HK-2 (cell line): ENCODE data around the gene GALNT18.

Experiments
- DNase-seq: peaks from one replicate; pipeline ENCODE4 v3.0.0-alpha.2; 2018; ENCODE audit not compliant: unreplicated experiment

The GALNT18 gene

DNA sequence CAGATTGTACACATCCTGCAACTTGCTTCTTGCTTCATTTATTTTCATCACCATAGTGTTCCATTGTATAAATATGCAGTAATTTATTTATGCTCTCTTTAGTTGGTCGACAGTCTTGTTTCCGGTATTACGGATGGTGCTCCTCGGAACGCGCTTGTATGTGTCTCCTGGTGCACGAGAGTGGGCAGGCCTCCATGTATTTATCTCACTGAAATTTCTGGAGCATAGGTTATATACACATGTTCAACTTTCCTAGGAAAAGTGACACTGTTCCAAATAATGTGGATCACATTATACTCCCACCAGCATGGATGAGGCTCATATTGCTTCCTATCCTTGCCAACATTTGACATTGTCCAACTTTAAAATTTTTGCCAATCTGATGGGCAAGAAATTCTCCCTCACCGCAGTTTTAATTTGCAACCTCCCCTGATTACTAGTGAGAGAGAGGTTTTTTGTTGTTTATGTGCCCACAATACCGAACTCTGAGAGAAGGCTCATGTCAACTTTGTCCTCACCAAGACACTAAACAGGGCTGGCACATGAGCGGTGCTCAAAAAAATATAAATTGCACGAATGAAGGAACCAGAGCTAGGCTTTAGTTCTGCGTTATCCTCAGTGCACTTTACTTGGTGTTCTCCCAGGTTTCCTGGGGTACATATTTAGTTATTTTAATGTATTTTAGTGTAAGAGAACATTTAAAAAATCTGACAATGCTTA, 272.5 kb downstream of the GALNT18 start:
- DNase-seq: no peak

DNA sequence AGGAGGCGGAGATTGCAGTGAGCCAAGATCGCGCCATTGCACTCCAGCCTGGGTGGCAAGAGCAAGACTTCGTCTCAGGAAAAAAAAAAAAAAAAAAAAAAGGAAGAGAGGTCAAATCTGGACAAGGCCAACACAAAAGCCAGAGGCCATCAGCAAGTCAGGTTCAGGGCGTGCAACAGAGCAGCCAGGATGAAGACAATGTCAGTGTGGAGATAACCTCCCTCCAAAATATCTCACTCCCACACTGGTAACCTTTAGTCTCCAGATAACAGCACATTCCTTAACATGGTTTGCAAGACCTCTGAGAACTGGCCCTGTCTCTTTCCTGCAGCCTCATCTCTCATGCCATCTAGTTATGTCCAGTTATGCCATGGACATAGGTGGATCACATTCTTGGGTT, 273.5 kb downstream of the GALNT18 start:
- no peak for DNase-seq

DNA sequence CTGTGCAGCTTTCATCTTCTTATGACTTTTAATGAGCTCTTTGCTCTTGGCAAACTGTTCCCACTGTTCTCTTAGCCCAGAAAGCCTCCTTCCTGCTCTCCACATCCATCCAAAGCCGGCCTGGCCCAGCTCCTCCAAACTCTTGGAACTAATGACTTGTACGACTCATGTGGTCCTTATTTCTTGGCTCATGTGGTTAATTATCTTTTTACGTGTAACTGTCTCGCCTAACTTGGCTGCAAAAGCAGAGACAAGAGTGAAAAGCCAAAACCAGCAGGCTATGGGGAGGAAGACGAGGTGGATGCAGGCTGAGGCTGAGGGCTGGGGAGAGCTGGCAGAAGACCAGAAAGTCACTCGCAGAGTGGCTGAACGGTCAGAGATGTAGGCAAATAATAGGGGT, 274.2 kb downstream of the GALNT18 start:
- DNase-seq: no peak

DNA sequence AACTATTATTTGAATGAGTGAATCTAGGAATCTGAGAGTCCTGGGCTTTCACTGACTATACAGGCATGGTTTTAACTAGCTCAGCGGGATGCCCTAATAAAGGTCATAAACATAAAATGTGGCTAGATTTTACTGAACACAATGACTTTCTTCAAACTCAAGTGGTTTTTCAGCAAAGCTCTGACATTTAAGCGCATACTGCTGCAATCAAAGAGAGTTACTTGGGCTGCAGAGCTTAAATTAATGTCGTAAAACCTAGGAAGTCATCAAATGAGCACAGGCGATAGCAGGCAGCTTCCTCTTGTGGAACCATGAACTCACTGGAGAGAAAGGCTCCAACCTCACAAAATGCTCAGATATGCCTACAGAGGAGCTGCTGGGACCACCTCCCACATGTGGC, 275.5 kb downstream of the GALNT18 start:
- DNase-seq: no peak

DNA sequence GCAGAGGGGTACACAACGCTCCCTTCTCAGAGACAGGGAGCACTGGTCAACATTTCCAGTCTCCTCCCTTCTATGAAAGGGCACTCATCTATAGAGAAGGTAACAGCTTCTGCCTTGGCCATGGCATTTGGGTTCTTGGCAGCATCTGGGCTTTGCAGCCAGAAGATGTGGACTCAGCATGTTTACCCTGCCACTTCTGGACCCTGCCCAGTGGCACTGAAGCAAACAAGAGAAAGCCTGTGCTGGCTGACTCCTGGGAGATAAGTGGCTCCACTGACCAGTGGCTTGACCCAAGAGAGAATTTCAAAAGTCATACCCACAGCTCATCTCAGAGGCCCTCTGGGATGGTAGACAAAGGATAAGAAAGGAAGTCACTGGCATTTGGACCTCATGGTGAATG, 276.7 kb downstream of the GALNT18 start:
- no peak for DNase-seq

DNA sequence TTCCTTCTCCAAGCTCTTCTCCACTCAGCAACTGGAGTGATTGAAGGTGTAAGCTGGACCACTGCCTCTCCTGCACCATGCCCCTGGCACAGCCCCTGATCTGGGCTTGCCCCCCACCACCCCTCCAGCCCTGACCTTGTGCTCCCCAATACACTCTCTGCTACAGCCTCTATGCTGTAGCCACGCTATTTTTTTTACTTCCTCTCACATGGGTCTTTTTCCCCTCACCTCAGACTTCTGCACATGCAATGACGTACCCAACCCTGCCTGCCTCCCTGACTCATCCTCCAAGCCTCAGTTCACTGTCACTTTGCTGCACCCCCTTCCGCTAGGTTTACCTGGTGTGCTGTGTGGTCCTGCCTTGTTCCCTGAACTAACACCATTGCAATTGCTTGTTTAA, 277.8 kb downstream of the GALNT18 start:
- no peak for DNase-seq

DNA sequence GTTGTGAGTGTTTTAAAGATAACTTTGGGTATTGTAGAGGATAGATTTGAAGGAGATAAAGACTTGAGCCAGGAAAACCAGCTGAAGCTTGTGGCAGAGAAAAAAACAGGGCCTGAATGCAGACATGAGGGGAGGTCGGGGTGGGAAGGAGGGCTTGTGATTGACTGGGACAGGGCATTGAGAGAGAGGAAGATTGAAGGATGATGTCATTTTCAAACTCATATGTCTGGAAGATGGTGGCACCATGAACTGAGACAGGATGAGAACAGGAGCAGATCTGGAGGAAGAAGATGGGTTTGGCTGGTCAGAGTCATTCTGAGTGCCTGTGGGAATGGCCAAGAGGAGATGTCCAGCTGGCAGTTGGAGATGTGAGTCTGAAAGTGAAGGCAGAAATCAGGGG, 283.5 kb downstream of the GALNT18 start:
- no peak for DNase-seq

DNA sequence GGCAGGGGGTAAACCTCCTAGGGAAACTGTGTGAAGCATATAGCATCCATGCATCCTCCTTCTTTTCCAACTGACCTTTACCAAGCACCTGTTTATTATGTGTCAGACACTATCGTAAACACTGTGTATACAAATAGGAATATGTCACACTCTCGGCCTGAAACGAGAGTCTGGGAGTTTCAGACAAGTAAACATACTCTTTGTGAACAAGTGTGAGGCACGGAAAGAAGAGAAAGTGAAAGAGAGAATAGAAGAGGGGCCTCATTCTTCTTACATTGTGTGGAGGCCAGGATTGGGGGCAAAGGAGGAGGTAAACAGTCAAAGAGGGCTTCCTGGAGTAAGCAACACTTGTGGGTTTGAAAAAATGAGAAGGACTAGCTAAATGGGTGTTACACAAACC, 285.1 kb downstream of the GALNT18 start:
- no peak for DNase-seq

DNA sequence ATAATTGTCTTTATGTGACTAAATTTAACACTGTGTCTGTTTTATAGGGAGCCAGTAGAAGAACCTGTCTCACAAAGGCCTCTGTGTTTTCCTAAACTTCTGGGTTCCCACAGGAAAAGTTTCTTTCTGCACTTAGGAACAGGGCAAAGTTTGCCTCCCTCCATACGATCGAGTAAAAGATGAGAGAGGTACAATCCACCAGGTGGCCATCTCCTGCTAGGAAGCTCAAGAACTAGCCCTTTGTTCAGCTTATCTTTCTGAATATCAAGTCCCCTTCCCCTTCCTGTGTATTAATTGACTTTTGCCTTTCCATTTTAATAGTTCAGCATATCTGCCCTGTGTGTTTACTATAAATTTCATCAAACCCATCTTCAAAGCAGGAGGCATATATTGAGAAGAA, 286.8 kb downstream of the GALNT18 start:
- no peak for DNase-seq

DNA sequence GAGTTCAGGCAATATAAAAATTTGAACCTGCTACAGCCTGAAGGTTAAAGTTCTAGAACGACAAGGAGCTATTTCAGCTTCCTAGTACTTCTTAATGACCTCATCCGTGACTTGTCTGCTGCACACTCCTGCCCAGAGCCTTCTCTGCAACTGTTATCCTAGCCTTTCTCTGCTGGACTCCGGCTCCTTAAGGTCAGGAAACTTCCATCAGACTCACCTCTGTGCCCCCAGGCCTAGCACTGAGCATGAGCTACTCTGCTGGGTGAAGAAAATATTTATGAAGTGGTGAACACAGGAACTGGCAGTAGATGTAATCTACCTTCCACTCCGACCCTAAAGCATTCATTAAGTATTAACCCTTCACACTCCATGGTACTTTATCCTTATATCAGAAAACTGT, 287.2 kb downstream of the GALNT18 start:
- no peak for DNase-seq

DNA sequence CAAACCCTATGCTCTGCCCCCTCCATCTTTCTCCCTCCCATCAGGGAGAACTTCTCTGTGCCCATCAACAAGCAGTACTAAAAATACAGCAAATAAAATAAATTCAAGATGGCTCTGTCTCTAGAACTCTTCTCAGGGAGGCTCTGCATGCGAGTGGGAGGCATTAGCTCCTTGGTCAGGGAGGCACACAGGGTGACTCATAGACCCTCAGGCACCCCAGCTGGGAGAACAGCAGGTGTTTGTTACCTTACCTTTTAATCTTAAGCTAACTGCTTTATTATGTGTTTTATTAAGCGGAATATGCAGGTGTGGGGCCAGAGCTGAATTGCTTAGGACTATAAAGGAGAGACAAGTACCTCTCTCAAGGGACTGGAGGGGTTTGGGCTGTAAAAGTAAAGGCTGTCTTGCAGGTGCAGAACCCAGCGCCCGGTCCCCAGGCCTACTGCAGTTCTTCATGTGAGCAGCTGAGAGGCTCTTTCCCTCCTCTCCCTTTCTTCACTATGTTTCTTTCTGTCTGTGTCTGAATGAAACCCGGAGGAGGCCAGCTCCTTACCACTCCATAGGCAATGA, 289.6 kb downstream of the GALNT18 start:
- DNase-seq: no peak

DNA sequence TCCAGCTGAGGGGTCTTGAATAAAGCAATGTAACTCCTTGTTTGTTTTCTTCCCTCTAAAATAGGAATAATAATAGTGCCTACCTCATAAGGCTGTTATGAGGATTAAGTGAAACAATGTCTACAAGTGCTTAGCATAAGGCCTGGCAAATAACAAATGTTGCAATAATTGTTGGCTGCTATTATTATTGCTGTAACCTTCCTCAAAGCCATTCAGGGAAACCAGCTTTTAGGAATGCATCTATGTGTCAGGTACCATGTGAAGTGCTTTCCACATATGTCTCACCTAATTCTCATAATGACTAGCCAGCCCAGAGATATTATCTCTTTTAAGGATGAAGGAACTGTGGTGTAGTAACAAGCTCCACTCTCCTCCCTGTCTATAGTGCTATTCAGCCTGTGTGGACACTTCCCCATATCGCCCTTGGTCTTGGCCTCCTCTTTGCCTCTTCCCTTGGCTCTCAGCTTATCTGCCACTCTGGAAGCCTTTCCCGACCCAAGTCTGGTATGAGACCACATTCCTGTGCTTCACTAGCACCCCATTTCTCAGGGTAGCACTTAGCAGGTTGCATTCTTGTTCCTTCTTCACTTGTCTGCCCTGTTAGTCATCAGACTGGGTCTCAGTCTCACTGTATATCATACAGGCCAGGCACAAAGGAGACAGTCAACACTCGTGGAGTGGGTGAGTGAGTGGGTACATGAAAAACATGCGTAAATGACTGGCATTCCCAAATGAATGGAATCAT, 292.6 kb downstream of the GALNT18 start:
- no peak for DNase-seq

DNA sequence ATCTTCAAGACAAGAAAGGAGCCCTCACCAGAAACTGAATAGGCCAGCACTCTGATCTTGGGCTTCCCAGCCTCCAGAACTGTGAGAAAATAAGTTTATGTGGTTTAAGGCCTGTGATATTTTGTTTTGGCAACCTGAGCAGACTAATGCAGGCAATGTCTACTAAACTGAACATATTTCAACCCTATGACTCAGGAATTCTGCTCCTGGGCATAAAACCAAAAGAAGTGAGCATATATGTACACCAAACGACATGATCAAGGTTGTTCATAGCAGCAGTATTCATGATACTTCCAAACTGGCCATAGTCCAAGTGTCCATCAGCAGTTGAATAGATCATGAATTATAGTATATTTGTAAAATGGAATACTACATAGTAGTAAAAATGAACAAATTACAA, 297.7 kb downstream of the GALNT18 start:
- no peak for DNase-seq

DNA sequence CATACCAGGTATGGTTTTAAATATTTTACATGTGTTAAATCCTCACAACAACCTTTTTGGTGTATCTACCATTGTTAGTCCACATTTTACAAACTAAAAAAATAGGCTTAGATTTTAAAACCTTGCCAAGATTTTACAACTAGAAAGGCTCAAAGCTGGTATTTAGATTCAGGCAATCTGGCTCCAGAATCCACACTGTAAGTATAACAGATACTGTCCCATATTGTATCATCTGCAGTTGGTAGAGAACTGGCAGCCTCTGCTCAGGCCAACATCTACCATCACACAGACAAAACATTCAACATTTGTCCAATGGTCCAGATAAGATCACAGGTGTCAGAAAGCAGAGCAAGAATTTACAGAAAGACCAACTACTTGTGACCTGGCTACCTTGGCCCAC, 299.7 kb downstream of the GALNT18 start:
- no peak for DNase-seq

DNA sequence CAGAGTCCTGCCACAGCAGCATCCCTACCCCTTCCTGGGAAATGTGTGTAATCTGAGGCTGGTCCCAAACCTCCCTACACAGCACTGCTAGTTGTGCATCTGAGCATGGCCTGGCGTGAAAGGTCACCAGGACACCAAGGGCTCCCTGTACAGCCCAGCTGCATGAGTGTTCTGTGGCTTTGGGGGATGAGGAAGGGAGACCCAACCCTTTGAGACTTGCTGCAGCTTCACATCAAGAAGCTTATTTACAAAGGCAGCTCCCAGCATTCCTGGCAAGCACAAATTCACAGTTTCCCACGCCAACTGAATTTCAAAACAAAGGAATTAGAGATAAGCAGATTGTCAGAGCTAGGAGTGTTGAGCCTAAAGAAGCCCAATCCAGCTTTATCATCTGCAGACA, 301.0 kb downstream of the GALNT18 start:
- DNase-seq: no peak

DNA sequence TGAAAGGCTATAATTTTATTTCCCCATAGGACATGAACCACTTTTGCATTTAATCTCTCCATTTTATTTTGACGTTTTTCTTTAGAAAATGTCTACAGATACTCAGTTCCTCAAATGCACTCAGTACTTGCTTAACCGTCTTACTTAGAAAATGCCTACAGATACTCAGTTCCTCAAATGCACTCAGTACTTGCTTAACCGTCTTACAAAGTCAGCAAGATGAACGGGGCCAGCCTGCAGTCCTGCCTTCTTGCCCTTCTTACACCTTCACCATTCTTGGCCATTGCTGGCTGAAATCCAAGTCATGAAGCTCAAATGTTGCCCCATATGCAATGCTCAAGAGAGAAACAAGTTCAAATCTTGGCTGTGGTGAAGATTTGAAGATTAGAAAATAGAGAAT, 302.8 kb downstream of the GALNT18 start:
- DNase-seq: no peak

DNA sequence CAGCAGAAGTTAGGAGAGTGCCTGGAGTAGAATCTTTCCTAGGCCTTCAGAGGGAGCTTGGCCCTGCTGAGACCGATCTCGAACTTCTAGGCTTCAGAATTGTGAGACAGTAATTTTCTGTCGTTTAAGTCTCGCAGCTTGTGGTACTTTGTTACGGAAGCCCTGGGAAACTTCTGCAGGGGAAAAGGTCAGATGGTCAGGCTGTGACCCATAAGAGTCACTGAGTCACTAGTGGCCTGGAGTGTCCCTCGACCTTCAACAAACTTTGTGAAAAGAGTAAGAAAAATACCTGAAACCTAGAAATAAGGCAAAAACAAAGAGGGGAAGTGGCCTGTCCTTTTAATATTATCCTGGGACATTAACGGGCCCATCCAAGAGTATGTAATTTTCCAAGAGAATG, 303.3 kb downstream of the GALNT18 start:
- DNase-seq: no peak

DNA sequence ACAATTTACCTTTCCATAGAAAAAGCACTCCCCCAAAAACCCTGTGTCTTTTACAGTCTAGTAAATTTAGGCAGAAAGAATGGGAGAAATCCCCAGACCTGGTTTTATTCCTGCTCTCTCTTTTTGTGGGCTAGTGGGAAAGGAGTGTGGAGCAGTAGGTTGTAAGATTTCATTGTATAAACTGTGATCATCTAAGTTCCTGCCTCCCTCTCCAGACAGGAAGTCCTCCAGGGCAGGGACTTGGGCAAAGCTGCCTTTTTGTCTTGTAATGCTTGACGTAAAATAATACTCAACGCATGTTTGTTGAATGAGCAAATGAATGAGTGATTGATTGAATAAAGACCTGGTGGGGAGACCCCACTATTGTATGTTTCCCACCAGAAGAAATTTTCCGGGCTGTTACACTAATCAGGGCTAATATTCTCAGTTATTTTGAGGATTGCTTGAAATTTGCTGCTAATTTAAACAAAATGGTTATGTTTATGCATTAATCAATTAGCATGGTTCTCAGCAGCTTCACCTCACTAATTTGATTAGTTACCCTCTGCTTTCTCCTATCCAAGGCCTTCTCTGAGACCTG, 305.1 kb downstream of the GALNT18 start:
- no peak for DNase-seq

DNA sequence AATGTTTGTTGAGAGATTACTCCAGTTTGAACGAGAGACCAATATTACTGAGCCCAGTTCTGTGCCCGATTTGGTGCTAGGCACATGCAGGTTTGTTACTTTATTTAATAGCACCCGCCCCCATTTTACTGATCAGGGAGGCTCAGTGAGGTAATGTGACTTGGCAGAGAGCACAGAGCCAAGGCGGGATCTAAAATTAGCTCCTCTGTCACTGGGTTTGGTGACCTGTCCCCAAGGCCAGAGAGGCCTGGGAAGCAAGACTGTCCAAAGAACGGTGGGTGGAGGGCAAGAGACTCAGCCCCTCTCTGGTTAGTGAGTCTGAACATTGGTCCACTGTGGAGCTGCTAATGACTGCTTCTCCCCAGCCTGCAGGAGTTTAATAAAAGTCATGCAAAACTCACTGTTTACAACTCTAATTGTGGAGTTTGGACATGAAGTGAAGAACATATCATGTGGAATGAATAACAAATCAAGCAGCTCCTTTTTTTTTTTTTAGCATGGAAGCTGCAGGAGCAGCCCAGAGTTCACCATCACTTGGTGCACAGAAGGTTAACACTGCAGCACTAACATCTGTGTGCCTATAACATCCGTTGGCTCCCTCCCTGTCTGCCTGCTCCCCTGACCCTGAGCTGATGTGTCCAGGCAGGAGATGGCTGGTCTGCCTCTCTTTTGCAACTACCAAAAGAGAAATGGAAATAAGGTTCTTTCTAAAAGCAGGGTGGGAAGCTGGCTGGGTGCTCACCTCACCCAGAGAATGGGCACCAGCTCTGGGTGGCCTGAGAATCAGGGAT, 307.7 kb downstream of the GALNT18 start:
- DNase-seq: no peak

DNA sequence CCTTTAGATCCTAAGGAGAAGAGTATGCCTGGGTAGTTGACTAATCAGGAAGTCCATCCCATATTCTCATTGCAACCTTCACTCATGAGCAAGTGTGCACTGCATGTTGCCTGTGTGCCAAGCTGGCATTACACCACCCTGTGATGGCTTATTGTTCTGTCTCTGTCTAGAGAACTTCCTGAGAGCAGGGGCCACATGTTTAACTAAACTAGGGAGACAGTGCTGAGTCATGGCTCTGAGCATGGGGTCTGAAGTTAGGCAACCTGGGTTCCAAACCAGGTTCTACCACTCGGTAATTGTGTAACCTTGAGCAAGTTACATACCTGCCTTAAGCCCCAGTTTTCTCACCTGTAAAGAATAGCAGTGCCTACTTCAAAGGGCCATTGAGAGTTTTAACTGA, 308.4 kb downstream of the GALNT18 start:
- no peak for DNase-seq

DNA sequence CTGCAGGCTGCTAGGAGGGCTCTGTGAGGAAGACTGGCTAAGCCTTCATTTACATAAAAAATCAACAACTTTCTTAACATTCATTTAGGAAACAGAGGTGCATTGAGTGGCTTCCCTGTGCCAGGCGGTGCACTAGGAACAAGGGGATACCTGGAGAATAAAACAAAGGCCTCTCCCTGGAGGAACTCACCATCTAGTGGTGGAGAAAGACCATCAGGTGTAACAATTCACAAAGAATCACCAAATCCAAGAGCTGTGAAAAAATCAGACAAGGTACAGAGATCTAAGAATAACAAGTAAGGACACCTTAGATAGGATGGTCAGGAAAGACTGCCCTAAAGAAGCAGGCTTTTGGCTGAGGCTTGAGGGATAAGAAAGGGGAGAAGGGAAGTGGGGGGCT, 309.1 kb downstream of the GALNT18 start:
- no peak for DNase-seq

DNA sequence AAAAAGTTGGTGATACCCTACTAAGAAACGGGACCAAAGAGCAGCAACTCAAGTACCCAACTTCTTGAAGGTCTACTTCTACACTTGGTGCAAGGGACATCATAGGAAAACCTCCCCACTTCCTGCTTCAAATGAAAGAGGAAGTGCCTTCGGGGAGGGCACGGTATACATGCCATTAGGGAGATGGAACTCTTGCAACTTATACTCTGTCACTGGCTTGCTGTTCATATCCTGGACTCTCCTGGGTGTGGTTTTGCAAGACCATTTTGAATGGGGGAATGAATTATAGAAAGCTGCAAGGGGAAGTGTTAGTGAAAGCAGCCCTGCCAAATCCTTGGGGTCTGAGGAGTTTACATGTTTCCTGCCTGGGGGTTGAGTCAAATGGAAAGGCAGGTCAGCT, 310.6 kb downstream of the GALNT18 start:
- DNase-seq: no peak
